Right forelimb (tissue), 1 donor: ENCODE measurements around the gene EML4.
"Not testable (repeated sequence)": the region's sequence is repeated elsewhere in the genome, so short reads cannot be mapped to it uniquely, and the experiment has no call there.

Experiments used
- DNase-seq: peaks from one replicate; pipeline ENCODE4 v3.0.0-alpha.2; 2018

EML4 gene

GRCh38 chr2:42314892-42315468 lies 145.8 kb downstream of the EML4 start:
- no peak for DNase-seq

- DNase-seq: no peak
Observed at GRCh38 chr2:42315844-42316470, 146.8 kb downstream of the EML4 start.

GRCh38 chr2:42316910-42317309 lies 147.8 kb downstream of the EML4 start:
- DNase-seq: no peak

- DNase-seq: no peak
Observed at GRCh38 chr2:42317486-42317885, 148.3 kb downstream of the EML4 start.

GRCh38 chr2:42317945-42318344 lies 148.8 kb downstream of the EML4 start:
- DNase-seq: no peak

- no peak for DNase-seq
Observed at GRCh38 chr2:42319265-42319664, 150.1 kb downstream of the EML4 start.

GRCh38 chr2:42321452-42322064 lies 152.4 kb downstream of the EML4 start:
- no peak for DNase-seq

- no peak for DNase-seq
Observed at GRCh38 chr2:42324244-42324643, 155.1 kb downstream of the EML4 start.

- no peak for DNase-seq
Observed at GRCh38 chr2:42324949-42325348, 155.8 kb downstream of the EML4 start.

GRCh38 chr2:42325609-42326008 lies 156.5 kb downstream of the EML4 start:
- no peak for DNase-seq

GRCh38 chr2:42327125-42327524 lies 158.0 kb downstream of the EML4 start:
- no peak for DNase-seq

- no peak for DNase-seq
Observed at GRCh38 chr2:42328148-42328833, 159.1 kb downstream of the EML4 start.

GRCh38 chr2:42328923-42329322 lies 159.8 kb downstream of the EML4 start:
- DNase-seq: no peak

- DNase-seq: no peak
Observed at GRCh38 chr2:42329736-42330135, 160.6 kb downstream of the EML4 start.

GRCh38 chr2:42331569-42332284 lies 162.6 kb downstream of the EML4 start:
- DNase-seq: no peak

GRCh38 chr2:42332575-42332974 lies 163.4 kb downstream of the EML4 start:
- DNase-seq: no peak

- no peak for DNase-seq
Observed at GRCh38 chr2:42333579-42333978, 164.4 kb downstream of the EML4 start.

- DNase-seq: no peak
Observed at GRCh38 chr2:42334220-42334619, 165.1 kb downstream of the EML4 start.

GRCh38 chr2:42334865-42335264 lies 165.7 kb downstream of the EML4 start:
- DNase-seq: not testable (repeated sequence)

GRCh38 chr2:42335514-42336104 lies 166.5 kb downstream of the EML4 start:
- no peak for DNase-seq

GRCh38 chr2:42336361-42336965 lies 167.3 kb downstream of the EML4 start:
- DNase-seq: no peak

- no peak for DNase-seq
Observed at GRCh38 chr2:42337356-42337820, 168.2 kb downstream of the EML4 start.
